ENCODE measurements around the gene LRAT. TPM values are rescaled to one million over a fixed set of nuclear protein-coding genes. Genes with fewer than 3 reads are reported as not detected.

Gene LRAT
- total RNA-seq, 1 experiment from 2014 or later: not detected

DNA sequence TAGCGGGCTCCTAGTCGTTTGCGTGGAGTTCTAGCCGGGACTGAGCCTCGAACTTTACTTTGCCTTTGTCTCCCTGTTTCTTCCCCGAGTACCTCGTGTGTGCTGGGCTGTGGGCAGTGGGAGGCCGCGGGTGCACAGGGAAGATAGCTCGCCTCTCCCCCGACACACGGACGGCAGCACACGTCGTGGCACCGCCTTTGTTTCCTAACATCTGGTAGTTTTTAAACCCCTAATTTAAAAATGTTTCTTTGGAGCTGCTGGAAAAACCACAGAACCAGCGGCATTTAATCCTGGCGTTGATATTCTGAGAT, 38.1 kb downstream of the LRAT start:
- intact Hi-C loops (cut with micrococcal nuclease; ENCODE audit: unreplicated experiment) (no loop called here), in situ Hi-C loops (cut with HindIII; ENCODE audit: low pct_unique_long_range_greater_than_20kb, low sequenced_read_pairs) (no loop called here)
- Histone ChIP-seq H3K4me3 (ENCODE audit: low read depth in 2 of 2, low read length in 2 of 2) (no peak overlapping the region), H3K27ac (ENCODE audit: low read length) (no peak overlapping the region), H3K27me3 (ENCODE audit: control insufficient read depth, insufficient read depth, low read length) (no peaks in the 10 kb centered on the region), H3K36me3 (ENCODE audit: control insufficient read depth, insufficient read depth, low read length) (no peaks in the 10 kb centered on the region), H3K9me3 (ENCODE audit: control insufficient read depth, insufficient read depth, low read depth, low read length) (no peaks in the 10 kb centered on the region), H3K4me1 (ENCODE audit: control insufficient read depth, insufficient read depth, low read length) (no peaks in the 10 kb centered on the region)
- no peak for ATAC-seq
- TF ChIP-seq POLR2AphosphoS5 (IDR thresholded peaks at IDR 0.05; ENCODE audit: low read depth, low read length) (no peak), TCF7L2 (IDR thresholded peaks at IDR 0.05; ENCODE audit: low read depth, low read length) (no peak), SIN3A (IDR thresholded peaks at IDR 0.05; ENCODE audit: borderline replicate concordance, insufficient read depth, low read depth, low read length) (no peak)
- TF ChIP-seq, protein P1, sequence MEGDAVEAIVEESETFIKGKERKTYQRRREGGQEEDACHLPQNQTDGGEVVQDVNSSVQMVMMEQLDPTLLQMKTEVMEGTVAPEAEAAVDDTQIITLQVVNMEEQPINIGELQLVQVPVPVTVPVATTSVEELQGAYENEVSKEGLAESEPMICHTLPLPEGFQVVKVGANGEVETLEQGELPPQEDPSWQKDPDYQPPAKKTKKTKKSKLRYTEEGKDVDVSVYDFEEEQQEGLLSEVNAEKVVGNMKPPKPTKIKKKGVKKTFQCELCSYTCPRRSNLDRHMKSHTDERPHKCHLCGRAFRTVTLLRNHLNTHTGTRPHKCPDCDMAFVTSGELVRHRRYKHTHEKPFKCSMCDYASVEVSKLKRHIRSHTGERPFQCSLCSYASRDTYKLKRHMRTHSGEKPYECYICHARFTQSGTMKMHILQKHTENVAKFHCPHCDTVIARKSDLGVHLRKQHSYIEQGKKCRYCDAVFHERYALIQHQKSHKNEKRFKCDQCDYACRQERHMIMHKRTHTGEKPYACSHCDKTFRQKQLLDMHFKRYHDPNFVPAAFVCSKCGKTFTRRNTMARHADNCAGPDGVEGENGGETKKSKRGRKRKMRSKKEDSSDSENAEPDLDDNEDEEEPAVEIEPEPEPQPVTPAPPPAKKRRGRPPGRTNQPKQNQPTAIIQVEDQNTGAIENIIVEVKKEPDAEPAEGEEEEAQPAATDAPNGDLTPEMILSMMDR (IDR thresholded peaks at IDR 0.05): no peak
- no TSS peak for BruUV-seq (replicated peaks)
- POLR2A ChIA-PET: no interaction called here
- DNase-seq (ENCODE audit: low read depth, low spot score): no peak
- CTCF ChIA-PET: no interaction called here

Other genes starting within 250 kb of the LRAT start
- 66.1 TPM for gene PLRG1, start 193.6 kb upstream of the LRAT start, total RNA-seq (2021; ENCODE audit: unreplicated experiment)
- gene FGB, start 181.0 kb upstream of the LRAT start, total RNA-seq (2021; ENCODE audit: unreplicated experiment): 2.0 TPM
- 2.7 TPM for gene FGA, start 153.3 kb upstream of the LRAT start, total RNA-seq (2021; ENCODE audit: unreplicated experiment)
- 1.8 TPM for gene FGG, start 131.3 kb upstream of the LRAT start, total RNA-seq (2021; ENCODE audit: unreplicated experiment)
- gene RBM46, start 37.3 kb downstream of the LRAT start, total RNA-seq (2021; ENCODE audit: unreplicated experiment): not detected